MM.1S (cell line): ENCODE measurements around the gene RWDD1.
A peak's percentile ranks its signal among the peaks of the same experiment; 100 is the strongest.

Experiments
- DNase-seq: peaks from one replicate; pipeline ENCODE4 v3.0.0-alpha.2; 2015
- H2AFZ ChIP-seq: fragments of 300-600 bp; sonication (generic); 2 replicates; pipeline ENCODE4 v1.6.0; 2016; ENCODE audit warnings: antibody characterized with exemption, low read length
- H3F3A ChIP-seq: fragments of 300-600 bp; sonication (generic); 2 replicates; pipeline ENCODE4 v1.6.1; 2016; ENCODE audit warnings: mild to moderate bottlenecking, antibody characterized with exemption, low read length, moderate library complexity, mixed read lengths; ENCODE audit not compliant: insufficient read depth
- H3K27ac ChIP-seq: fragments of 300-600 bp; sonication (generic); 2 replicates; pipeline ENCODE4 v1.5.1; 2016; ENCODE audit warnings: mild to moderate bottlenecking, low read length
- H3K27me3 ChIP-seq: fragments of 300-600 bp; sonication (generic); replicated peaks from 2 replicates; pipeline ENCODE4 v1.6.0; 2016; ENCODE audit warnings: low read length; ENCODE audit not compliant: insufficient read depth
- H3K36me3 ChIP-seq: fragments of 300-600 bp; sonication (generic); replicated peaks from 2 replicates; pipeline ENCODE4 v1.6.1; 2016; ENCODE audit warnings: mild to moderate bottlenecking, low read length, mixed read lengths; ENCODE audit not compliant: insufficient read depth
- H3K4me1 ChIP-seq: fragments of 300-600 bp; sonication (generic); 2 replicates; pipeline ENCODE4 v1.6.1; 2016; ENCODE audit warnings: low read length, mixed read lengths
- H3K4me2 ChIP-seq: fragments of 300-600 bp; sonication (generic); 2 replicates; pipeline ENCODE4 v1.6.0; 2016; ENCODE audit warnings: low read depth, low read length
- H3K4me3 ChIP-seq: fragments of 300-600 bp; sonication (generic); 2 replicates; pipeline ENCODE4 v1.5.1; 2016; ENCODE audit warnings: low read length, mixed read lengths
- H3K79me2 ChIP-seq: fragments of 300-600 bp; sonication (generic); 2 replicates; pipeline ENCODE4 v1.6.1; 2016; ENCODE audit warnings: mixed run types, low read length, mixed read lengths
- H3K9ac ChIP-seq: fragments of 300-600 bp; sonication (generic); 2 replicates; pipeline ENCODE4 v1.6.1; 2016; ENCODE audit warnings: low read length, mixed read lengths
- H3K9me2 ChIP-seq: fragments of 300-600 bp; sonication (generic); replicated peaks from 2 replicates; pipeline ENCODE4 v1.6.1; 2016; ENCODE audit warnings: mild to moderate bottlenecking, low read length, mixed read lengths; ENCODE audit not compliant: insufficient read depth
- H3K9me3 ChIP-seq: fragments of 300-600 bp; sonication (generic); replicated peaks from 2 replicates; pipeline ENCODE4 v1.6.1; 2016; ENCODE audit warnings: mild to moderate bottlenecking, low read length, mixed read lengths; ENCODE audit not compliant: insufficient read depth
- H4K20me1 ChIP-seq: fragments of 300-600 bp; sonication (generic); 2 replicates; pipeline ENCODE4 v1.6.1; 2016; ENCODE audit warnings: mild to moderate bottlenecking, low read length, moderate library complexity, mixed read lengths; ENCODE audit not compliant: insufficient read depth
- CTCF ChIP-seq: fragments of 300-600 bp; sonication (generic); IDR thresholded peaks from 2 replicates; pipeline ENCODE4 v1.5.1; 2016; ENCODE audit warnings: antibody characterized with exemption, low read length, mixed read lengths
- EZH2 ChIP-seq: fragments of 300-600 bp; sonication (generic); optimal IDR thresholded peaks from 2 replicates; pipeline ENCODE3; 2017; ENCODE audit warnings: low read depth, mild to moderate bottlenecking, antibody characterized with exemption, low read length, mixed read lengths
- EZH2phosphoT487 ChIP-seq: fragments of 300-600 bp; sonication (generic); IDR thresholded peaks from 2 replicates; pipeline ENCODE4 v1.6.1; 2018; ENCODE audit warnings: antibody characterized with exemption, low read length

The RWDD1 gene

GRCh38 chr6:116625872-116626271, 54.6 kb downstream of the RWDD1 start:
- H3K4me1 ChIP-seq, result peaks cover 23% of the 10 kb centered on the region

GRCh38 chr6:116629563-116629981, 58.3 kb downstream of the RWDD1 start:
- Histone ChIP-seq H3K79me2 (no peaks in the 10 kb centered on the region), H3K27ac (no peak overlapping the region), H3K27me3 (no peaks in the 10 kb centered on the region), H3K9me3 (no peaks in the 10 kb centered on the region), H3K36me3 (no peaks in the 10 kb centered on the region), H3K4me1 (peaks cover 41% of the 10 kb centered on the region), H3K4me3 (no peak overlapping the region), H3F3A (peaks cover 40% of the 10 kb centered on the region), H3K9ac (no peak overlapping the region), H3K9me2 (no peaks in the 10 kb centered on the region), H3K4me2 (no peak overlapping the region), H4K20me1 (no peaks in the 10 kb centered on the region), H2AFZ (no peak overlapping the region)
- no peak for DNase-seq
- TF ChIP-seq CTCF (no peak), EZH2phosphoT487 (no peak), EZH2 (no peak)

More at GRCh38 chr6:116625872-116626271, 54.6 kb downstream of the RWDD1 start:
- H3K9ac ChIP-seq, result no peak overlapping the region
- no peak overlapping the region for H2AFZ ChIP-seq
- H3K4me3 ChIP-seq, result no peak overlapping the region
- H3K27ac ChIP-seq, result no peak overlapping the region
- TF ChIP-seq EZH2, result no peak
- TF ChIP-seq EZH2phosphoT487, result no peak
- no peak for TF ChIP-seq CTCF
- H3K4me2 ChIP-seq, result no peak overlapping the region
- H3K27me3 ChIP-seq, result no peaks in the 10 kb centered on the region
- no peaks in the 10 kb centered on the region for H3K79me2 ChIP-seq
- no peaks in the 10 kb centered on the region for H4K20me1 ChIP-seq
- H3K36me3 ChIP-seq, result no peaks in the 10 kb centered on the region
- H3K9me3 ChIP-seq, result no peaks in the 10 kb centered on the region
- DNase-seq, result no peak
- peaks cover 5% of the 10 kb centered on the region for H3F3A ChIP-seq
- no peaks in the 10 kb centered on the region for H3K9me2 ChIP-seq

- Histone ChIP-seq H3K4me3 (peak overlapping the region; percentile 56), H3K4me2 (peak overlapping the region; percentile 91), H3K27me3 (no peaks in the 10 kb centered on the region), H2AFZ (peak overlapping the region; percentile 55; the same call in 1 of the 2 replicates), H4K20me1 (no peaks in the 10 kb centered on the region), H3K9ac (peak overlapping the region; percentile 55), H3K79me2 (no peaks in the 10 kb centered on the region), H3F3A (peaks cover 45% of the 10 kb centered on the region), H3K4me1 (peaks cover 45% of the 10 kb centered on the region), H3K9me2 (no peaks in the 10 kb centered on the region), H3K36me3 (no peaks in the 10 kb centered on the region), H3K9me3 (no peaks in the 10 kb centered on the region), H3K27ac (peak overlapping the region; percentile 91)
- TF ChIP-seq CTCF, result no peak
- TF ChIP-seq EZH2phosphoT487, result no peak
- no peak for TF ChIP-seq EZH2
- DNase-seq, result peak; percentile 95
These were observed 60.2 kb downstream of the RWDD1 start for GRCh38 chr6:116631379-116631990.
